ENCODE data around the gene DLX3. TPM values are rescaled to one million over a fixed set of nuclear protein-coding genes. Genes with fewer than 3 reads are reported as not detected.
A peak's percentile ranks its signal among the peaks of the same experiment; 100 is the strongest.

DLX3 gene
- polyA plus RNA-seq, 3 donors = not detected

DNA sequence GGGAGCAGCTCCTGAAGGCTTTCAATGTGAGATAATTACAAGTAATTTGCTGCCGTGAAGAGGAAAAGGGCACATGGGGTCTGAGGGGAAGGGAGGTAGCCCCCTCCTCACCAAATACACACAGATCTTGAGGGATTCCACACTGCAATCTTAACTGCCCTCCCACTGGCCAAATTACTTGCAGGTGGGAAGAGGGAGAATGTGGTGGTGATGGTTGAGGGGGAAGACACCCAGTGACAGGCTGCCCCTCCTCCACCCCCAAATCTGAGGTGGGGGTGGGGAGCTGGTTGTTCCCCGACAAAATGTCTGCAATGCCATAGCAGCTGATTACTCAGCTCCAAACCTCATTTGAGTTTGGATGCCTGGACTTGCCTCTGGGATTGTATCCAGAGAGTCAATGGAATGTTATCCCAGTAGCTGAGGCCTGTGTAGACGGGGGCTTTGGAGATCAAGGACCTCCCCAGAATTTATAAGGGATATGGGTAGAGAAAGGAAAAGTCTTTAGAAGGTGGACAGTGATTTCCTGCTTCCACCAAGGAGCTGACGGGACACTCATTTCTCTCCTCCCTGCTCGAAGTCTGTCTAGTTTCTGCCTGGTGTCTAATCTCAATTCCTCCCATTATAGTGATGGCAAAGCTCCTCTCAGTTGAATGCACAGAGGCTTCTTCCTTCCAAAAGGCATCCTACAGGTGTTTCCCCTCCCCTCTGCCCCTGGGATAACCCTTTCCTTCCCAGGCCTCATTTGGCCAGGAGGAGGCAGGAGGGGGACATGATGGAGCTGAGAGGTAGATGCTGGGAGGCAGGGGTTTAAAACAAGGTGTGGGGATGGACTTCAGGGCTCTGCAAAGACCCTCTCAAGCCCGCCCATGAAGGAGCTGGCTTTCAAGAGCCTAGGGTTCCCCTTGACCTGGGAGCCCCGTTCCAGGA, 17.3 kb downstream of the DLX3 start:
- no peak for DNase-seq
- Histone ChIP-seq H3K4me3 (replicated peaks in 1 of 3; ENCODE audit: low read depth in 2 of 3, low read length in 3 of 3) (peak overlapping the region in 1 of 3 experiments; percentile 36), H2AFZ (ENCODE audit: insufficient read depth, low read depth, low read length, poor library complexity, severe bottlenecking) (no peak overlapping the region), H3K9me3 (replicated peaks in 1 of 2; ENCODE audit: control insufficient read depth in 1 of 2, insufficient read depth in 1 of 2, low read length in 2 of 2) (peaks cover 0 to 6% of the 10 kb centered on the region in 2 donors), H3K9ac (ENCODE audit: insufficient read depth, low read length, poor library complexity, severe bottlenecking) (no peak overlapping the region), H3K36me3 (replicated peaks in 1 of 2; ENCODE audit: control insufficient read depth in 1 of 2, insufficient read depth in 2 of 2, low read length in 2 of 2) (no peaks in the 10 kb centered on the region), H3K27ac (ENCODE audit: low read depth in 1 of 2, low read length in 2 of 2) (no peak overlapping the region), H4K20me1 (ENCODE audit: insufficient read depth, low read length) (no peaks in the 10 kb centered on the region), H3K4me2 (replicated peaks; ENCODE audit: extremely low read depth, low read length, poor library complexity, severe bottlenecking) (peak overlapping the region; percentile 43), H3K79me2 (ENCODE audit: insufficient read depth, low read length) (no peaks in the 10 kb centered on the region), H3K4me1 (ENCODE audit: control insufficient read depth in 1 of 2, insufficient read depth in 2 of 2, low read length in 2 of 2) (peaks cover 14% of the 10 kb centered on the region in 2 donors), H3K27me3 (ENCODE audit: control insufficient read depth in 2 of 2, insufficient read depth in 2 of 2, low read length in 2 of 2) (peaks cover 26 to 55% of the 10 kb centered on the region in 2 donors)
- WGBS (ENCODE audit: insufficient coverage) = 60% methylated on average over 1 of the region's 7 CpGs
- Mint-ChIP-seq H3K4me1 (peaks cover 17% of the 10 kb centered on the region), H3K27me3 (ENCODE audit: low read depth in 3 of 3) (peaks cover 61 to 84% (median 68%) of the 10 kb centered on the region in 3 donors), H3K4me3 (no peak overlapping the region), H3K27ac (no peak overlapping the region), H3K36me3 (peaks cover 1 to 2% of the 10 kb centered on the region in 2 donors), H3K9me3 (peaks cover 0 to 3% (median 0%) of the 10 kb centered on the region in 7 donors)
- TF ChIP-seq CTCF (IDR thresholded peaks at IDR 0.05) = no peak
- intact Hi-C loops (cut with micrococcal nuclease) = no loop called here

DNA sequence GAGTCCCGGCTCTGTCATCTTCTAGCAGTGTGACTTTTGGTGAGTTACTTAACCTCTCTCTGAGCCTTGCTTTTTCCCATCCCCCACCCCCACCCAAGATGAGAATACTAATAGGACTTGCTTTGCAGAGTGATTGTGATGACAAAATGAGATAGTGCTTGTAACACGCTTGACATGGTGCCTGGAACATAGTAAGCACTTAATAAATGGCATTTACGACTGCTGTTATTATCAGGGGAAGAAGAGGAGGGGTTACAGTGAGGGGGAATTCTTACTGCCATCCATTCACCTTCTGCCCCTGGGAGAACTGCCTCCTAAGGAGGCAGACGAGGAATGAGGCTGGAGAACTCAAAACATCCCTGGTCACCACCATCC, 18.2 kb downstream of the DLX3 start:
- Histone ChIP-seq H3K4me2 (replicated peaks; ENCODE audit: extremely low read depth, low read length, poor library complexity, severe bottlenecking) (no peak overlapping the region), H4K20me1 (ENCODE audit: insufficient read depth, low read length) (no peaks in the 10 kb centered on the region), H3K27ac (ENCODE audit: low read depth in 1 of 2, low read length in 2 of 2) (no peak overlapping the region), H3K4me1 (ENCODE audit: control insufficient read depth in 1 of 2, insufficient read depth in 2 of 2, low read length in 2 of 2) (peaks cover 22 to 23% of the 10 kb centered on the region in 2 donors), H3K79me2 (ENCODE audit: insufficient read depth, low read length) (no peaks in the 10 kb centered on the region), H3K27me3 (ENCODE audit: control insufficient read depth in 2 of 2, insufficient read depth in 2 of 2, low read length in 2 of 2) (peaks cover 34 to 64% of the 10 kb centered on the region in 2 donors), H3K4me3 (replicated peaks in 1 of 3; ENCODE audit: low read depth in 2 of 3, low read length in 3 of 3) (no peak overlapping the region), H3K9me3 (replicated peaks in 1 of 2; ENCODE audit: control insufficient read depth in 1 of 2, insufficient read depth in 1 of 2, low read length in 2 of 2) (peaks cover 0 to 13% of the 10 kb centered on the region in 2 donors), H3K9ac (ENCODE audit: insufficient read depth, low read length, poor library complexity, severe bottlenecking) (no peak overlapping the region), H2AFZ (ENCODE audit: insufficient read depth, low read depth, low read length, poor library complexity, severe bottlenecking) (no peak overlapping the region), H3K36me3 (replicated peaks in 1 of 2; ENCODE audit: control insufficient read depth in 1 of 2, insufficient read depth in 2 of 2, low read length in 2 of 2) (no peaks in the 10 kb centered on the region)
- H3K36me3 Mint-ChIP-seq = peaks cover 2% of the 10 kb centered on the region in 2 donors
- peak overlapping the region in 1 of 2 donors; percentile 8 for H3K4me3 Mint-ChIP-seq
- no peak for DNase-seq
- peaks cover 0 to 10% (median 0%) of the 10 kb centered on the region in 7 donors for H3K9me3 Mint-ChIP-seq
- intact Hi-C loops (cut with micrococcal nuclease) = no loop called here
- H3K4me1 Mint-ChIP-seq = peaks cover 24% of the 10 kb centered on the region
- H3K27ac Mint-ChIP-seq = peak overlapping the region in 2 of 7 donors; percentile 27 to 60
- 100% methylated on average over 2 of the region's 4 CpGs for WGBS (ENCODE audit: insufficient coverage)
- TF ChIP-seq CTCF (IDR thresholded peaks at IDR 0.05) = no peak
- peaks cover 62 to 84% (median 69%) of the 10 kb centered on the region in 3 donors for H3K27me3 Mint-ChIP-seq (ENCODE audit: low read depth in 3 of 3)
